GM12801 (cell line): ENCODE data around the gene PTPRG.

Experiments
- TF ChIP-seq, protein P1 (sequence below): IDR thresholded peaks from one replicate; pipeline ENCODE4 v1.5.1; 2011; ENCODE audit warnings: control low read depth; ENCODE audit not compliant: insufficient read length; ENCODE audit errors: extremely low read depth

PTPRG gene

DNA sequence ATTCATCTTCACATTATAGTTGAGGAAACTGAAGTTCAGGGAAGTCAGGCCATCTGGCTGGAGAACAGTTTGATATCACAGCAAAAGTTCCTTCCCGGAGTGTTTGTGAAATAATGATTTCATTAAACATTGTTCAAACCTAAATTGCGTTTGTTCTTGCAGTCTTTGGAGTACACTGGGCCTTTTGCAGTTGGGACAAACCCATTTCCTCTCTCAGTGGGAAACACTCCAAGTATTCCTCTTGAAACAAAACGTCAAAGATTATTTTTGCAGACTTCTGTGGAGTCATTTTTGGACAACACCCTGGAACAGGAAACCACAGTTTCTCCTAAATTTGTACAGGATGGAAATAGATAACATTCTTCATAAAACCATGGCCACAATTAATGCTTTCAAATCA lies 287.5 kb downstream of the PTPRG start:
- TF ChIP-seq, protein P1, sequence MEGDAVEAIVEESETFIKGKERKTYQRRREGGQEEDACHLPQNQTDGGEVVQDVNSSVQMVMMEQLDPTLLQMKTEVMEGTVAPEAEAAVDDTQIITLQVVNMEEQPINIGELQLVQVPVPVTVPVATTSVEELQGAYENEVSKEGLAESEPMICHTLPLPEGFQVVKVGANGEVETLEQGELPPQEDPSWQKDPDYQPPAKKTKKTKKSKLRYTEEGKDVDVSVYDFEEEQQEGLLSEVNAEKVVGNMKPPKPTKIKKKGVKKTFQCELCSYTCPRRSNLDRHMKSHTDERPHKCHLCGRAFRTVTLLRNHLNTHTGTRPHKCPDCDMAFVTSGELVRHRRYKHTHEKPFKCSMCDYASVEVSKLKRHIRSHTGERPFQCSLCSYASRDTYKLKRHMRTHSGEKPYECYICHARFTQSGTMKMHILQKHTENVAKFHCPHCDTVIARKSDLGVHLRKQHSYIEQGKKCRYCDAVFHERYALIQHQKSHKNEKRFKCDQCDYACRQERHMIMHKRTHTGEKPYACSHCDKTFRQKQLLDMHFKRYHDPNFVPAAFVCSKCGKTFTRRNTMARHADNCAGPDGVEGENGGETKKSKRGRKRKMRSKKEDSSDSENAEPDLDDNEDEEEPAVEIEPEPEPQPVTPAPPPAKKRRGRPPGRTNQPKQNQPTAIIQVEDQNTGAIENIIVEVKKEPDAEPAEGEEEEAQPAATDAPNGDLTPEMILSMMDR: no peak

DNA sequence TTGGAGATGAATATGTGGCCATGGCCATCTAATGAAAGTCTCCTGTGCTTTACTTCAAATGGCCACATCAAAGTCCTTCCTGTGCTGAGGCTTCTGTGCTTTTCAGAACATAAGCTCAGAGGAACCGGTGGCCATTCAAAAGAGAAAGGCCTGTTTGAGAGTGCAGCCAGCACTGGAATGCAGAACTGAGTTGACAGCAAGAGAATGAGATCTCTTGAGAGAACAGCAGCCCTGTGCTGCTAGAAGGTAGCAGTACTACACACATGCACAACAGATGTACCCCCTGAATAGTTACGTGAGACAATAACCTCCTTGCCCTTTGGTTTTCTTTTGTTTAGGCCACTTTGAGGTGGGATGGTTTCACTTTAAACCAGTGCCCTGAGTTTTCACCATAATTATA lies 292.5 kb downstream of the PTPRG start:
- TF ChIP-seq, protein P1: no peak

DNA sequence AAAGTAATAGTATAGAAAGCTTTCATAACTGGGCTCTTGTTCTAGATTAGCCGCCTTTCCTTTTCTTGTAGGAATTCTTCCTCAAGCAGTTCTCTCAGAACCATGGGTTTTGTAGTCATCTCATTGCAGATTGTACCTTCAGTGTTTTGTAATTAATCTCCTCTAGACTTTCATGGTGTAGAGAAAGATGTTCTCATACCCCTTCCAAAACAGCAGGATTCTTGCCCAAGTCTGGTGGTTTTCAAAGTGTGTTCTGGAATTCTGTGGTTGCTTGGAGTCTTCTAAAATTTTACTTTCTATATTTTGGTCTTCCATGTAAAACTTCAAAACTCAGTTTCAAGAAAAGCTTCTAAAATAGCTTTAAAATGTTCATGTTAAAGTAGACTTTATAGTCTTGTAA lies 293.8 kb downstream of the PTPRG start:
- TF ChIP-seq, protein P1: no peak

DNA sequence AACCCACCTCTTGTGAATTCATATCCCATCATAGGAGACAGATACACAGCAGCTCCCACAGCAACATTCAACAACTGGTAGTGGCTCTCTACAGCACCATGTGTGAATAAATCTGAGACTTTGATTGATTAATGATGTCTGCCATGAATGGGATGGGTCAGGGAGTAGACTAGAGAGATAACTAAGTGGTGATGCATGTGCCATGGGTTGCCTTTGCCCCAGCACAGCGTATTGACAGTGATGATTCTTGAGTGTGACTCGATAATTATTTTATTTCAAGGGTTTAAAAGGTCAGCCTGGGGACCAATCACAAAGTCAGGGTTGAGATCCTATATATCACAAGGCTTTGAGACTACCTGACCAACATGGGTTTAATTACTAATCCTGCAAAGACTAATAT lies 295.9 kb downstream of the PTPRG start:
- TF ChIP-seq, protein P1: no peak

DNA sequence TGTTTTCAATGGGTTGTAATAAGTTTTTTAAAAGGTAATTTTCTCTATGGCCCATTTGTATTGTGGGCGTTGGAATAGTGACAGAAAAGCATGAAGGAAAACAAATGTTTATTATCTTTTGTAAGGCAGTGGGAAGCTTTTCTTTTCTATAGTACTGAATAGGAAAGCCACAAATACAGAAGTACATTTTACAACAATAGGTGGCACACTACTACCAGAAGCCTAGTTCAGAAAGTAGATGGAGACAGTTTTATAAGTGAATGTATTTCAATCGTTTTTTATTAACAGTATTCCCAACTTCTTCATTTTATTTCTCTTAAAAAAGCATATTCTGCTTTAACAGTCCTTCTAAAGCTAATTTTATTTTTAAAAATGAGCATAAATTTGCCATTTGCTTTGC lies 296.7 kb downstream of the PTPRG start:
- TF ChIP-seq, protein P1: no peak

DNA sequence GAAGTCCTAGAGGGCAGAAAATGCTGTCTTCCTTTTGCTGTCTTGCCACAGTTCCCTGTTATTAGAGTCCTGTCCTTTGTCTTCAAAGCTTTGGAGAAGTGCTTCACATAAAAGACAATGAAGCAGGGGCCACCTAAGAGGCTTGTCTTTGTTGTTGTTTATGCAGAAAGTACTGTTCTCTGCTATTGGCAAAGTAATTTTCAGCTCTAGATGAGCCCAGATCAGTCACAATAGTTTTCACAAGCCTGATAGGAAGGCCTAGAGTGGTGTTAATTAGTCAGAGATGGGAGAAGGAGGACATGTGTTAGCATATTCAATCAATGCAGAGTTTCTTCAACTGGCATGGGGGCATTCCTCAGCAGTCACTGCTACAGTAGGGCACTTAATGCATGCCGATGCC lies 300.0 kb downstream of the PTPRG start:
- TF ChIP-seq, protein P1: no peak

DNA sequence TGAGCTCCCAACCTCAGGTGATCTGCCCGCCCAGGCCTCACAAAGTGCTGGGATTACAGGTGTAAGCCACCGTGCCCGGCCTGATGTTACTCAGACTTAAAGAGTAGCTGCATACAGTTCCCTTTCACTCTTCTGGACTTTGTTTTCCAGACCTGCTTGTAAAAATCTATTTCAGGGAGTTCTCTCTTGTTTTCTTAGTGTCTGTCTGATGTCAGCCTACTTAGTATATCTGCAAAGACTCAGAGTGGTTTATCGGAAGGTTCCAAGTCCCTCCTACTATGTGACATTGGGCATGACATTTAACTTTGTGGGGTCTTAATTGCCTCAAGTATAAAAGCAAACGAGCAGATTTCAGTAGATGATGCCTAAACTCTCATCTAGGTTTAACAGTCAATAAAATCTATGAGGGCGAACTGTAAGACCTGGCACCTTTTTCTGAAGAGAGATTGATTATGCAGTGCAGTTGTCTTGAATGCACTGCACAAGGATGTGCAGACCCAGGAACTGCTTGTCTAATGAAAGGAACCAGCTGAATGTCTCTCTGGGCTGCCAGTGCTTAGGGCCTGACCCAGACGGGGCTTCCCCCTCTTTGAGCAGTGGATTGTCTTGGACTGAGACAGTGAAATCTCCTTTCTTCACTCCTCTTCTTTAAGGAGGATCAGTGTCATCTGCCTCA lies 301.4 kb downstream of the PTPRG start:
- TF ChIP-seq, protein P1: no peak
